Endodermal cell (in vitro differentiated cells): ENCODE results near the gene UPF2. TPM values are rescaled to one million over a fixed set of nuclear protein-coding genes. Genes with fewer than 3 reads are reported as not detected.

Experiments used
- DNase-seq: peaks from one replicate; pipeline ENCODE4 v3.0.0-alpha.2; 2017
- H3K27ac ChIP-seq: 2 replicates; pipeline ENCODE4 v1.5.1; 2013; ENCODE audit warnings: mild to moderate bottlenecking, low read depth, low read length, moderate library complexity
- H3K27me3 ChIP-seq: 2 replicates; pipeline ENCODE4 v1.6.1; 2013; ENCODE audit warnings: mild to moderate bottlenecking, low read length, moderate library complexity; ENCODE audit not compliant: insufficient read depth, control insufficient read depth, poor library complexity, severe bottlenecking
- H3K36me3 ChIP-seq: 2 replicates; pipeline ENCODE4 v1.7.0; 2013; ENCODE audit warnings: mild to moderate bottlenecking, low read length, moderate library complexity; ENCODE audit not compliant: control insufficient read depth, insufficient read depth
- H3K4me1 ChIP-seq: one replicate; pipeline ENCODE4 v1.7.0; 2013; ENCODE audit warnings: low read length; ENCODE audit not compliant: control insufficient read depth, insufficient read depth
- H3K4me3 ChIP-seq: 2 replicates; pipeline ENCODE4 v1.5.1; 2013; ENCODE audit warnings: mild to moderate bottlenecking, low read length, moderate library complexity
- H3K9ac ChIP-seq: 2 replicates; pipeline ENCODE4 v1.6.1; 2013; ENCODE audit warnings: mild to moderate bottlenecking, low read length, moderate library complexity; ENCODE audit not compliant: poor library complexity, severe bottlenecking; ENCODE audit errors: extremely low read depth
- H3K9me3 ChIP-seq: 2 replicates; pipeline ENCODE4 v1.6.1; 2013; ENCODE audit warnings: mild to moderate bottlenecking, low read length, moderate library complexity; ENCODE audit not compliant: control insufficient read depth
- H3K27ac Mint-ChIP-seq: 2 replicates; pipeline ENCODE4 v1.8.0; 2020; ENCODE audit warnings: mixed read lengths
- H3K27me3 Mint-ChIP-seq: 2 replicates; pipeline ENCODE4 v1.8.0; 2021; ENCODE audit warnings: mild to moderate bottlenecking, mixed read lengths; ENCODE audit not compliant: insufficient read depth
- H3K36me3 Mint-ChIP-seq: 2 replicates; pipeline ENCODE4 v1.8.0; 2020; ENCODE audit warnings: low read depth, mixed read lengths
- H3K4me1 Mint-ChIP-seq: 2 replicates; pipeline ENCODE4 v1.8.0; 2020; ENCODE audit warnings: mixed read lengths
- H3K4me3 Mint-ChIP-seq: 2 replicates; pipeline ENCODE4 v1.8.0; 2020; ENCODE audit warnings: mild to moderate bottlenecking, moderate library complexity, mixed read lengths
- H3K9me3 Mint-ChIP-seq: 2 replicates; pipeline ENCODE4 v1.8.0; 2020; ENCODE audit warnings: mild to moderate bottlenecking, mixed read lengths
- WGBS, 2 experiments: methylation state at CpG; one replicate each; pipeline versions ENCODE4 v1.1.5 to v1.1.7; 2013; ENCODE audit warnings: missing lambda C conversion rate in 2 of 2, mixed read lengths in 1 of 2; ENCODE audit not compliant: insufficient coverage in 1 of 2, insufficient read length in 1 of 2; 5-methylcytosine and 5-hydroxymethylcytosine counted together
- total RNA-seq, 2 donors: library from RNA; stranded (reverse); fragmentation: NEBNext Ultra II Directional in 1 of 2; extraction: Animal tissue kit (Norgen Biotek cat#: 25700) in 1 of 2; gene quantifications; 2 replicates in 1 of 2; 3 replicates in 1 of 2; pipeline ENCODE4 v1.2.1, GENCODE V29; 2021
- TF ChIP-seq, protein P1 (sequence below): fragments of 200-600 bp; sonication (generic); conservative IDR thresholded peaks from 2 replicates; pipeline ENCODE4 v1.5.0; 2021; ENCODE audit warnings: antibody characterized with exemption, mild to moderate bottlenecking

UPF2 gene
- total RNA-seq, 2 donors from 2014 or later, result 16.8 to 23.4 TPM

DNA sequence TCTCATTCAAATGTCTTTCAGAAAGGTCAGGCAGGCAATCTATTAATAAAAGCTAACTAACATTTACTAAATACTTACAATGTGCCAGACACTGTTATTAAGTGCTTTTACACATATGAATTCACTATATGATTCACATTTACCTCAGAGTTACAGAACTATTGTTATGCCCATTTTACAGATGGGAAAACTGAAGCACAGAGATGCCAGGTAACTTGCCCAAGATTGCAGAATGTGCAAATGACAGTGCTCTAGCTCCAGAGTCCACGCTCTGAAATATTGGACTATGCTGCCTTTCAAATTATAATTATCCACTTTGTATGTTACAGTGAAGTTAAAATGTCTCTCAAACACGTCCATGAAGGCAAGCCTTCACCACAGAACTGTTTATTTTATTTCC, 22.0 kb downstream of the UPF2 start:
- no peak overlapping the region for H3K27ac Mint-ChIP-seq
- WGBS, 2 experiments, result 83 to 96% methylated on average over 1 to 2 of the region's 2 CpGs

DNA sequence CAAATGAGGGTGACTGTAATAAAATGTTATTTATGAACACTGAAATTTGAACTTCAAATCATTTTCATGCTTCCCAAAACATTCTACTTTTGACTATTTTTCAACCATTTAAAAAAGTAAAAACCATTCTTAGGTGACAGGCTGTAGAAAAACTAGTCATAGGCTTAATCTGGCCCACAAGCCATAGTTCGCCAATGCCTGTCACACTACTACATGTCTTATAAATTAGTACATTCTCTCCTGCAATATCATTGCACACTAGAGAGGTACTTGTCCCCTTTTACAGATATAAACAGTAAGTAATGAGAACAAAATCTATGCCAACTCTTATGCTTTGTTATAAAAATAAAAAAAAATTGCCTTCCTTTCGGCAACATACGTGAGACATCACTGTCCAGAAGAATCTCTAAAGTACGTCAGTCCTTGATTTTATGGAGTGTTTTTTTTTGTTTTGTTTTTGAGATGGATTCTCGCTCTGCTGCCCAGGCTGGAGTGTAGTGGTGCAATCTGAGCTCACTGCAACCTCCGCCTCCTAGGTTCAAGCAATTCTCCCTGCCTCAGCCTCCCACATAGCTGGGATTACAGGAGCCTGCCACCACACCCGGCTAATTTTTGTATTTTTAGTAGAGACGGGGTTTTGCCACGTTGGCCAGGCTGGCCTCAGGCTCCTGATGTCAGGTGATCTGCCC, 23.2 kb downstream of the UPF2 start:
- H3K4me3 ChIP-seq, result no peak overlapping the region
- TF ChIP-seq, protein P1, sequence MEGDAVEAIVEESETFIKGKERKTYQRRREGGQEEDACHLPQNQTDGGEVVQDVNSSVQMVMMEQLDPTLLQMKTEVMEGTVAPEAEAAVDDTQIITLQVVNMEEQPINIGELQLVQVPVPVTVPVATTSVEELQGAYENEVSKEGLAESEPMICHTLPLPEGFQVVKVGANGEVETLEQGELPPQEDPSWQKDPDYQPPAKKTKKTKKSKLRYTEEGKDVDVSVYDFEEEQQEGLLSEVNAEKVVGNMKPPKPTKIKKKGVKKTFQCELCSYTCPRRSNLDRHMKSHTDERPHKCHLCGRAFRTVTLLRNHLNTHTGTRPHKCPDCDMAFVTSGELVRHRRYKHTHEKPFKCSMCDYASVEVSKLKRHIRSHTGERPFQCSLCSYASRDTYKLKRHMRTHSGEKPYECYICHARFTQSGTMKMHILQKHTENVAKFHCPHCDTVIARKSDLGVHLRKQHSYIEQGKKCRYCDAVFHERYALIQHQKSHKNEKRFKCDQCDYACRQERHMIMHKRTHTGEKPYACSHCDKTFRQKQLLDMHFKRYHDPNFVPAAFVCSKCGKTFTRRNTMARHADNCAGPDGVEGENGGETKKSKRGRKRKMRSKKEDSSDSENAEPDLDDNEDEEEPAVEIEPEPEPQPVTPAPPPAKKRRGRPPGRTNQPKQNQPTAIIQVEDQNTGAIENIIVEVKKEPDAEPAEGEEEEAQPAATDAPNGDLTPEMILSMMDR, result no peak

More for the DNA sequence above, 22.0 kb downstream of the UPF2 start:
- H3K9me3 ChIP-seq, result no peaks in the 10 kb centered on the region
- H3K36me3 ChIP-seq, result peaks cover 23% of the 10 kb centered on the region
- no peaks in the 10 kb centered on the region for H3K27me3 ChIP-seq
- DNase-seq, result no peak
- peaks cover 10% of the 10 kb centered on the region for H3K36me3 Mint-ChIP-seq
- TF ChIP-seq, protein P1, result no peak
- H3K27ac ChIP-seq, result no peak overlapping the region
- H3K4me1 ChIP-seq, result no peaks in the 10 kb centered on the region
- H3K9ac ChIP-seq, result no peak overlapping the region
- no peak overlapping the region for H3K4me3 ChIP-seq
- H3K4me1 Mint-ChIP-seq, result no peaks in the 10 kb centered on the region
- H3K9me3 Mint-ChIP-seq, result no peaks in the 10 kb centered on the region
- H3K4me3 Mint-ChIP-seq, result no peak overlapping the region
- H3K27me3 Mint-ChIP-seq, result no peaks in the 10 kb centered on the region

DNA sequence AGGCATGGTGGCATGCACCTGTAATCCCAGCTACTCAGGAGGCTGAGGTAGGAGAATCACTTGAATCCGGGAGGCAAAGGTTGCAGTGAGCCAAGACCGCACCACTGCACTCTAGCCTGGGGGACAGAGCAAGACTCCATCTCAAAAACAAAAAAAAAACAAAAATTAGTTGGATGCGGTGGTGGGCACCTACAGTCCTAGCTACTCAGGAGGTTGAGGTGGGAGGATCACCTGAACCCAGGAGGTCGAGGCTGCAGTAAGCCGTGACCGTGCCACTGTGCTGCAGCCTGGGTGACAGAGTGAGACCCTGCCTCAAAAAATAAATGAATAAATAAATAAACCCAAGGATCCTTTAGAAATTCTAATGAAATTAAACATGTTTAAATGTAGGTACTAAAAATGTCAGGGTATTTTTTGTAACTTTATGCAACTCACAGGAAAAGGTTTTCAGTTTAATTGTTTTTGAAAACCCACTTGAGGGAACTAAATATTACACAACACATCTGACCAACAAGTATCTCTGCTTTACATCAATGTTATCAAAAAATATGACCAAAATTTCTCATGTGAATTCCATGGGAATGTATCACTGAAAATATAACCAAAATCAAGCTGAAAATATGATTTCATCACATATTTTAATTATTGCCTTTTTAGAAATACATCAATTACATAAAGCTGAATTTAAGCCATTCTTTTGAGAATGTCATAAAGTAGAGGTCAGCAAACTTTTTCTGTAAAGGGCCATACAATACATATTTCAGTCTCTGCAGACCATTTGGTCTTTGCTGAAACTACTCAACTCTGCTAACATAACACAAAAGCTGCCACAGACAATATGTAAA, 23.9 kb downstream of the UPF2 start:
- Mint-ChIP-seq H3K4me3 (no peak overlapping the region), H3K36me3 (peaks cover 16% of the 10 kb centered on the region), H3K27ac (no peak overlapping the region), H3K9me3 (no peaks in the 10 kb centered on the region), H3K4me1 (no peaks in the 10 kb centered on the region), H3K27me3 (no peaks in the 10 kb centered on the region)
- 84 to 87% methylated on average over 3 to 6 of the region's 6 CpGs for WGBS, 2 experiments
- no peaks in the 10 kb centered on the region for H3K27me3 ChIP-seq
- TF ChIP-seq, protein P1, result no peak
- peaks cover 4% of the 10 kb centered on the region for H3K9me3 ChIP-seq
- H3K36me3 ChIP-seq, result peaks cover 21% of the 10 kb centered on the region
- H3K9ac ChIP-seq, result no peak overlapping the region
- H3K4me3 ChIP-seq, result no peak overlapping the region
- no peak overlapping the region for H3K27ac ChIP-seq
- no peaks in the 10 kb centered on the region for H3K4me1 ChIP-seq
- no peak for DNase-seq

More for the DNA sequence above, 23.2 kb downstream of the UPF2 start:
- Histone ChIP-seq H3K27ac (no peak overlapping the region), H3K4me1 (no peaks in the 10 kb centered on the region), H3K36me3 (peaks cover 17% of the 10 kb centered on the region), H3K9me3 (no peaks in the 10 kb centered on the region), H3K27me3 (no peaks in the 10 kb centered on the region), H3K9ac (no peak overlapping the region)
- H3K9me3 Mint-ChIP-seq, result no peaks in the 10 kb centered on the region
- H3K4me3 Mint-ChIP-seq, result no peak overlapping the region
- H3K4me1 Mint-ChIP-seq, result no peaks in the 10 kb centered on the region
- WGBS, 2 experiments, result 93 to 94% methylated on average over 6 to 9 of the region's 9 CpGs
- no peaks in the 10 kb centered on the region for H3K27me3 Mint-ChIP-seq
- peaks cover 11% of the 10 kb centered on the region for H3K36me3 Mint-ChIP-seq
- DNase-seq, result no peak
- H3K27ac Mint-ChIP-seq, result no peak overlapping the region
